Heart left ventricle (tissue), 16 donors: ENCODE measurements around the gene FAM76B. TPM values are rescaled to one million over a fixed set of nuclear protein-coding genes. Genes with fewer than 3 reads are reported as not detected.
"Not testable (repeated sequence)": the region's sequence is repeated elsewhere in the genome, so short reads cannot be mapped to it uniquely, and the experiment has no call there.

Experiments
- ATAC-seq, 4 donors: fragments of 200-7000 bp; cut with Tn5 transposase; one replicate each; pipeline ENCODE4 v1.9.1; 2020 to 2022; ENCODE audit warnings: moderate library complexity in 4 of 4, mild to moderate bottlenecking in 3 of 4, moderate number of reproducible peaks in 1 of 4
- DNase-seq, 5 donors: peaks; one replicate each; pipeline ENCODE4 v3.0.0-alpha.2; 2020
- H3K27ac ChIP-seq, 12 donors: fragments of 200-600 bp; sonication (generic) in 4 of 12; one replicate each; pipeline versions ENCODE4 v1.5.0 to v1.8.0; 2016 to 2022; ENCODE audit warnings: mild to moderate bottlenecking in 2 of 12
- H3K27me3 ChIP-seq, 9 donors: fragments of 200-600 bp; sonication (generic) in 2 of 9; one replicate each; pipeline versions ENCODE4 v1.5.1 to v1.8.0; 2016 to 2022; ENCODE audit warnings: mild to moderate bottlenecking in 3 of 9
- H3K36me3 ChIP-seq, 9 donors: fragments of 200-600 bp; sonication (generic) in 2 of 9; one replicate each; pipeline versions ENCODE4 v1.5.0 to v1.8.0; 2018 to 2022; ENCODE audit warnings: mild to moderate bottlenecking in 2 of 9
- H3K4me1 ChIP-seq, 12 donors: fragments of 200-600 bp; sonication (generic) in 4 of 12; one replicate each; pipeline versions ENCODE4 v1.5.0 to v1.8.0; 2016 to 2022; ENCODE audit warnings: mild to moderate bottlenecking in 3 of 12
- H3K4me3 ChIP-seq, 12 donors: fragments of 200-600 bp; sonication (generic) in 4 of 12; one replicate each; pipeline versions ENCODE4 v1.5.0 to v1.8.0; 2017 to 2022; ENCODE audit warnings: mild to moderate bottlenecking in 9 of 12, moderate library complexity in 4 of 12
- H3K9me3 ChIP-seq, 12 donors: fragments of 200-600 bp; sonication (generic) in 4 of 12; one replicate each; pipeline versions ENCODE4 v1.5.0 to v1.8.0; 2016 to 2022; ENCODE audit warnings: mild to moderate bottlenecking in 1 of 12
- CTCF ChIP-seq, 12 donors: fragments of 200-600 bp; sonication (generic) in 4 of 12; IDR thresholded peaks; one replicate each; pipeline versions ENCODE4 v1.5.0 to v1.8.0; 2018 to 2022; ENCODE audit warnings: antibody characterized with exemption in 12 of 12, mild to moderate bottlenecking in 5 of 12
- POLR2A ChIP-seq, 2 donors: fragments of 450-650 bp; IDR thresholded peaks; one replicate each; pipeline ENCODE4 v1.6.1; 2017; ENCODE audit warnings: antibody characterized with exemption in 2 of 2, mild to moderate bottlenecking in 2 of 2, moderate library complexity in 2 of 2
- WGBS, 4 donors: extraction: QIAGEN DNeasy Blood & Tissue Kit in 2 of 4; methylation state at CpG; one replicate each; pipeline versions ENCODE4 v1.1.5 to v1.1.7; 2013 to 2018; 5-methylcytosine and 5-hydroxymethylcytosine counted together
- intact Hi-C, 10 donors: fragments of 100-400 bp; cut with DNase I; formaldehyde crosslinking; loops; one replicate each; pipeline versions ENCODE4 v1.11.1 to v1.14.2; 2022
- polyA plus RNA-seq, 2 donors: library from polyadenylated mRNA; stranded (reverse); fragments of 200-250 nt; gene quantifications; one replicate each; pipeline ENCODE4 v1.2.3, GENCODE V29; 2013
- total RNA-seq, 9 donors: library from RNA; depleted of rRNA in 2 of 9; stranded (reverse); fragments of >200 nt in 2 of 9; fragmentation: NEBNext Ultra II Directional in 3 of 9; extraction: Animal tissue kit (Norgen Biotek cat#: 25700) in 3 of 9; gene quantifications; one replicate each; pipeline versions ENCODE4 v1.1.0 to v1.2.4, GENCODE V29; 2016 to 2023
- donor health status: ischemic (EF 13 %, LVEDD 7.1; RV severe dilation, severe dysfunction).
- donor health status: healthy with polysubstance abuse.
- donor health status: DM: no; HTN: yes; CAD: no.
- donor health status: DM: no; HTN: no; CAD: no.
- donor health status: ischemic (EF 25% LVEDD 6.9; RV normal size, moderate dysfunction).
- donor health status: ischemic (EF 25% LVEDD 5.7; RV mildly dilated, moderate dysfunction).
- donor health status: healthy.
- donor health status: DM: yes; HTN: yes; CAD: no.
- donor health status: ischemic (EF 35%, LVEDD 5.7; RV mildly dilated, moderate dysfunction).
- donor health status: nonischemic (EF 11% LVEDD 7.7; RV severe dilation, severe dysfunction).
- donor health status: DM: yes; HTN: yes; CAD: no.
- donor health status: PGD.
- donor health status: ischemic (EF 29% LVEDD 5.4; RV normal size, mild dysfunction).
- donor health status: nonischemic (EF 23%, LVEDD 6.1; RV moderate dilation, normal function).

FAM76B gene
- total and polyA plus RNA-seq, 11 donors = 4.6 to 13.2 (median 5.8) TPM

GRCh38 chr11:95827696-95828095, 38.1 kb upstream of the FAM76B start:
- 89 to 92% (median 91%) methylated on average over 4 of the region's 4 CpGs for WGBS, 4 donors
- DNase-seq (no peak), ATAC-seq (no peak)
- no peak for TF ChIP-seq POLR2A (IDR thresholded peaks at IDR 0.05)
- TF ChIP-seq CTCF (IDR thresholded peaks at IDR 0.05) = no peak
- no peak overlapping the region for H3K27ac ChIP-seq
- no peaks in the 10 kb centered on the region for H3K27me3 ChIP-seq
- no peaks in the 10 kb centered on the region for H3K9me3 ChIP-seq
- H3K4me1 ChIP-seq = no peaks in the 10 kb centered on the region
- H3K4me3 ChIP-seq = no peak overlapping the region
- H3K36me3 ChIP-seq = peaks cover 0 to 83% (median 64%) of the 10 kb centered on the region in 9 donors
- intact Hi-C loops = no loop called here

GRCh38 chr11:95821640-95822039, 32.1 kb upstream of the FAM76B start:
- Histone ChIP-seq H3K9me3 (no peaks in the 10 kb centered on the region), H3K36me3 (peaks cover 0 to 70% (median 45%) of the 10 kb centered on the region in 9 donors), H3K4me3 (no peak overlapping the region), H3K27ac (no peak overlapping the region), H3K27me3 (no peaks in the 10 kb centered on the region), H3K4me1 (no peaks in the 10 kb centered on the region)
- intact Hi-C loops = no loop called here
- 65 to 77% (median 70%) methylated on average over 2 of the region's 2 CpGs for WGBS, 4 donors
- DNase-seq = no peak
- ATAC-seq = no peak
- TF ChIP-seq CTCF (IDR thresholded peaks at IDR 0.05) (no peak), POLR2A (IDR thresholded peaks at IDR 0.05) (no peak)

- no peaks in the 10 kb centered on the region for H3K4me1 ChIP-seq
- DNase-seq = no peak
- H3K36me3 ChIP-seq = peaks cover 0 to 63% (median 26%) of the 10 kb centered on the region in 9 donors
- TF ChIP-seq POLR2A (IDR thresholded peaks at IDR 0.05) = no peak
- TF ChIP-seq CTCF (IDR thresholded peaks at IDR 0.05) = no peak
- no peak for ATAC-seq
- intact Hi-C loops = no loop called here
- WGBS, 4 donors = 93 to 100% (median 96%) methylated on average over 2 of the region's 2 CpGs
- no peaks in the 10 kb centered on the region for H3K27me3 ChIP-seq
- H3K4me3 ChIP-seq = no peak overlapping the region
- no peaks in the 10 kb centered on the region for H3K9me3 ChIP-seq
- no peak overlapping the region for H3K27ac ChIP-seq
Observed at GRCh38 chr11:95816037-95816436, 26.5 kb upstream of the FAM76B start.

- 92 to 100% (median 96%) methylated on average over 4 of the region's 4 CpGs for WGBS, 4 donors
- intact Hi-C loops, ATAC-seq: not testable (repeated sequence)
Observed at GRCh38 chr11:95811052-95811451, 21.5 kb upstream of the FAM76B start.

GRCh38 chr11:95806464-95806863, 16.9 kb upstream of the FAM76B start:
- H3K27ac ChIP-seq, H3K9me3 ChIP-seq, ATAC-seq, H3K4me1 ChIP-seq, H3K27me3 ChIP-seq, intact Hi-C loops, H3K4me3 ChIP-seq: not testable (repeated sequence)
- WGBS, 4 donors = 88 to 94% (median 92%) methylated on average over 2 to 6 of the region's 6 CpGs
- peaks cover 0 to 30% (median 9%) of the 10 kb centered on the region in 9 donors for H3K36me3 ChIP-seq
- peak in 1 of 5 donors; percentile 34 for DNase-seq

More at GRCh38 chr11:95811052-95811451, 21.5 kb upstream of the FAM76B start:
- H3K4me3 ChIP-seq, H3K27me3 ChIP-seq, H3K9me3 ChIP-seq, DNase-seq, H3K4me1 ChIP-seq, H3K27ac ChIP-seq: not testable (repeated sequence)
- peaks cover 0 to 31% (median 16%) of the 10 kb centered on the region in 9 donors for H3K36me3 ChIP-seq
